ENCODE data around the gene PRDX6.
A peak's percentile ranks its signal among the peaks of the same experiment; 100 is the strongest.

The PRDX6 gene, protein sequence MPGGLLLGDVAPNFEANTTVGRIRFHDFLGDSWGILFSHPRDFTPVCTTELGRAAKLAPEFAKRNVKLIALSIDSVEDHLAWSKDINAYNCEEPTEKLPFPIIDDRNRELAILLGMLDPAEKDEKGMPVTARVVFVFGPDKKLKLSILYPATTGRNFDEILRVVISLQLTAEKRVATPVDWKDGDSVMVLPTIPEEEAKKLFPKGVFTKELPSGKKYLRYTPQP

DNA sequence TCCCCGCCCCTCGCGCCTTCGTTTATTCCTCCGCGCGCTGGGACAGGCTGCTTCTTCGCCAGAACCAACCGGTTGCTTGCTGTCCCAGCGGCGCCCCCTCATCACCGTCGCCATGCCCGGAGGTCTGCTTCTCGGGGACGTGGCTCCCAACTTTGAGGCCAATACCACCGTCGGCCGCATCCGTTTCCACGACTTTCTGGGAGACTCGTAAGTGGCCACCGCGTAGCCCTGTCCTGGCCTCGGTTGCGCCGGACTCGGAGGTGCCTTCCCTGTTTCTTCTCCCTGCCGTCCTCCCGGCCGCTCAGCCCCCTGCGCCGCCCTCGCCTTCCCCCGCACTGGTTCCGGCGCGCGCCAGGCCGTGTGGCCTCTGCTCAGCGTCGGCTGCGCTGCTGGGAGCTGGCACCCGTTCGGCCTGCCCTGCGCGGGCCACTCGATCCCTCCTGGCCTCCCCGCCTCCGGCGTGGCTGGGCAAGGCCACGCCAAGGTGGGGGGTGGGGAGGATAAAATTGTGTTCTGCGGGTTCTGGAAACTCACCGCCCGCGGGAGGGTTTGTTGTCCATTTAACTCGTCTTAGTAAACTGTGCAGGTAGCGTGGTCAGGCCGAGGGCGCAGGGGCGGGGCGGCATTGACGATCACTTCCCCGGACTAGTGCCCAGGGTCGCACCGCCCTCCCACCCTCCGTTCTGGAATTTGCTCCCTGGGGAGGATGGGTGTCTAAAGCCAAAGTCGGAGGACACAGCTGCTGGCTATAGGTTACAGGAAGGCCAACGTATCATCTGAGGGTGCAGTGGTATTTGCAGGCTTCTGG lies at the start of gene PRDX6:
Gene PRDX6, plus strand, starts transcription at position 50 of the 808 bp plus-strand sequence. Its CDS starts 63 bp downstream, at position 113.
- peak within 1 kb of the TSS; percentile 69 for H3K4me3 ChIP-seq (ENCODE audit: control insufficient read depth, low read depth, low read length)
- no peak for DNase-seq (ENCODE audit: low read depth)
- TF ChIP-seq, protein P1, sequence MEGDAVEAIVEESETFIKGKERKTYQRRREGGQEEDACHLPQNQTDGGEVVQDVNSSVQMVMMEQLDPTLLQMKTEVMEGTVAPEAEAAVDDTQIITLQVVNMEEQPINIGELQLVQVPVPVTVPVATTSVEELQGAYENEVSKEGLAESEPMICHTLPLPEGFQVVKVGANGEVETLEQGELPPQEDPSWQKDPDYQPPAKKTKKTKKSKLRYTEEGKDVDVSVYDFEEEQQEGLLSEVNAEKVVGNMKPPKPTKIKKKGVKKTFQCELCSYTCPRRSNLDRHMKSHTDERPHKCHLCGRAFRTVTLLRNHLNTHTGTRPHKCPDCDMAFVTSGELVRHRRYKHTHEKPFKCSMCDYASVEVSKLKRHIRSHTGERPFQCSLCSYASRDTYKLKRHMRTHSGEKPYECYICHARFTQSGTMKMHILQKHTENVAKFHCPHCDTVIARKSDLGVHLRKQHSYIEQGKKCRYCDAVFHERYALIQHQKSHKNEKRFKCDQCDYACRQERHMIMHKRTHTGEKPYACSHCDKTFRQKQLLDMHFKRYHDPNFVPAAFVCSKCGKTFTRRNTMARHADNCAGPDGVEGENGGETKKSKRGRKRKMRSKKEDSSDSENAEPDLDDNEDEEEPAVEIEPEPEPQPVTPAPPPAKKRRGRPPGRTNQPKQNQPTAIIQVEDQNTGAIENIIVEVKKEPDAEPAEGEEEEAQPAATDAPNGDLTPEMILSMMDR (IDR thresholded peaks at IDR 0.05; ENCODE audit: control insufficient read depth, insufficient read depth, low read depth, low read length, missing control alignments), result no peak

DNA sequence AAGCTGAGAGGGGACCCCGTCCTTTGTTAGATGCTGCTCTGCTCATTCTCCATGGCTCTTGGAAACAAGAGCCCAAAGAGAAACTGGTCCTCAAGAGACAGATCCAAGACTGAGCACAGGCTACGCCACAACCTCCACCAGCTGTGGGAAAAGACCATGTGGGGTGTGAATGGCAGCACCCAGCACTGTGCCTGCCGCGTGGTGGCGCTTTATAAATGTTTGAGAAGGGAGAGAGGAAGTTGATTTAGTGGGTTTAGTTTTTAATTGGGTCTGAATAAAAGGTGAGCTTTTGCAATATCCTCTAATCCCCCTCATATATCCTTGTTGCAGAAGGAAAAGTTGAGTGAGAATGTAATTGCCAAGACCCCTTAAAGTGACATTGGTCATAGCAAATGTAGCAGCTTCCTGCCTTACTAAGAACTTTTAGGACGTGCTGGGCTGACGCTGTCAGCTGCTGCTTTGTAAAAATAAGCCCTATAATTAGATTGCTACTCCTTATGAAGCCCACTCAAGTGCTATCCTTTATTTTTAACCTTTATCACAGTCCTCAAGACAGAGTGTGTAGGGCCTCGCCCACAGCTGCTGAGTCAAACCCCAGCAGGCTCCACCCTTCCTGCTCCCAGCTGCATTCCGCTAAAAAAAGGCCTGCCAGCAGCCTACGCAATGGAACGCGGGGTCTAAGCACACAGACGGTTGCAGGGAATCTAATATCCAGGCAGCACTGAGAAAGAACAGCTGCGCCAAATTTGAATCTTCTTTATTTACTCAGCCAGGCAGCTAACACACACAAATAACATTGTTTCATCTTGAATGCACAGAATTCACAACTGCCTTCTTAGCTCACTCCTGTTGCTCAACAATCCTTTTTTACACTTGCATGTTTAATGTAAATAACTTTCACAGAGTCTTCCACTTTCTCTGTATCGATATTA lies 47.4 kb upstream of the PRDX6 start:
- TF ChIP-seq, protein P1 (IDR thresholded peaks at IDR 0.05; ENCODE audit: control insufficient read depth, insufficient read depth, low read depth, low read length, missing control alignments), result peak; percentile 74
- peak; percentile 73 for DNase-seq (ENCODE audit: low read depth)
- H3K4me3 ChIP-seq (ENCODE audit: control insufficient read depth, low read depth, low read length), result peak overlapping the region; percentile 4

DNA sequence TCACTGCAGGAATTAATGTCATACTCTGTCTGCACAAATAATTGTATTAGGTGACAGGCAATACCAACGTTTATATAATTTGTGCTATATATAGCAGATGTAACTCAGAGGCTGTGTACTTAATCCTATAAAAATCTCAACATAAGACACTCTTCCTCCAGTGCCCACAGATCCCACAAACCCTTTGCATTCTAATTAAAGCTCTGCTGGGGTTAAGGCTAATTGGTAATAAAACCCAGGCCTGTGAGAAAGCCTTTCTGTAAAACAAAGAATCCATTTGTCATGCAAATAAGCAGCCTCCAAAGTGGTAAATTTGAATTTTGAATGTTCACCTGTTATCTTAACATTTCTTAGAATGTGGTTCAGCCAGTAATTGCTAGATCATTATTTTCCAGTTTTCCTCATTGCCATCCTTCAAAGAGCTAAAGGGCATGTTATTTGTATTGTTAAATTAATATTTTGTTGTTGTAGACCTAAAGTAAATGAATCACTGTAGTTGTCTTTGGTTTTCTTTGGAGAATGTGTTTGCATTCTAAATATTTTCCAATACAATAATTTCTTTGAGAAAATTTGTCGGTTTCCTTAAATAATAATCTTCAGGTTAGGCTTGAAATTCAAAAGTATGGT lies 46.3 kb upstream of the PRDX6 start:
- TF ChIP-seq, protein P1 (IDR thresholded peaks at IDR 0.05; ENCODE audit: control insufficient read depth, insufficient read depth, low read depth, low read length, missing control alignments), result no peak
- no peak for DNase-seq (ENCODE audit: low read depth)
- no peak overlapping the region for H3K4me3 ChIP-seq (ENCODE audit: control insufficient read depth, low read depth, low read length)

DNA sequence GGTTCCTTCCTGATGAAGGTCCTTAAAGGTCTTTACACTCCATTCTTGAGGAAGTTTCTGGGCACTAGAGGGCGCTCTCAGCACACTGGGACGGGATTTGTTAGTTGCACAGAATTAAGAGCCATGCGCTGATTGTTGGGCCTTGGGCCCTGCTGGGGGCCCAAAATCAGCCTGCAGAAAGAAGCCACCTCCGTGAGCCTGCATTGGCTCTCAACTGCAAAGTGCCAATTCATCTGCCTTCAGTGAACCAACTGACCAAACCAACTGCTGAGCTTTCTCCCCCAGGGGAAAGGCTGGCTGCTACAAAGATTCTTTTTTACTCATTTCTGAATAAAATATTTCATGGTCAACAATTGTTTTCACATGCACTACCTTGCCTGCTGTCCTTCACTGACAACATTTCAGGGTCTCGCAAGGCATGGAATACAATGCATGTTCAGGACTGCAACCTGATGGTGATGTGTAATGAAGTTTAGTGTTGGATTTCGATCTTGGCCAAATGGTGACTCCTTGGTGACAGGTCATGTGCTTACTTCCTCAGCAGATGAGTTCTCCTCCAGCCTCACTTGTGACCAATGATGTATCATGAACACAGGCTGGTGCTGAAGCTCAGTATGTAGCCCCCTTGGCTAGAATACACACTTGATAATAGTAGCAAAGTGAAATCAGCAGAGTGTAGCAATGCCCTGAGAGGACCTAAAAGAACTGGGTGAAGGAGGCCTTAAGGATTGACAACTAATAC lies 45.7 kb upstream of the PRDX6 start:
- DNase-seq (ENCODE audit: low read depth), result peak; percentile 68

DNA sequence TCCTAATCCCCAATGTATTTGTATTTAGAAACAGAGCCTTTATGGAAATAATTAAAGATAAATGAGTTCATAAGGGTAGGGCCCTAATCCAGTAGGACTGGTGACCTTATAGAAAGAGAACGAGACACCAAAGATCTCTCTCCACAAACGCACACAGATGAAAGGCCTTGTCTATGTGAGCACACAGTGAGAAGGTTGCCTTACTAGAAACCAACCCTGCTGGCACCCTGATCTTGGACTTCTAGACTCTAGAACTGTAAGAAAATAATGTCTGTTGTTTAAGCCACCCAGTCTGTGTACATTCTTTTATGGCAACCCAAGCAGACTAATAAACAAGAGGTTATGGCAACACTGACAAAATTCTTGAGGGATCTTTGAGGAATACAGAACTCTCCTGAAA lies 44.8 kb upstream of the PRDX6 start:
- H3K4me3 ChIP-seq (ENCODE audit: control insufficient read depth, low read depth, low read length), result no peak overlapping the region
- DNase-seq (ENCODE audit: low read depth), result no peak
- TF ChIP-seq, protein P1 (IDR thresholded peaks at IDR 0.05; ENCODE audit: control insufficient read depth, insufficient read depth, low read depth, low read length, missing control alignments), result no peak

More for the DNA sequence above, 45.7 kb upstream of the PRDX6 start:
- no peak overlapping the region for H3K4me3 ChIP-seq (ENCODE audit: control insufficient read depth, low read depth, low read length)
- TF ChIP-seq, protein P1 (IDR thresholded peaks at IDR 0.05; ENCODE audit: control insufficient read depth, insufficient read depth, low read depth, low read length, missing control alignments), result peak; percentile 90
